Endothelial cell (in vitro differentiated cells): ENCODE results near the gene ERC2. TPM values are rescaled to one million over a fixed set of nuclear protein-coding genes. Genes with fewer than 3 reads are reported as not detected.

Experiments
- DNase-seq: peaks from one replicate; pipeline ENCODE4 v3.0.0; 2021; ENCODE audit warnings: low spot score
- H3K27ac Mint-ChIP-seq: one replicate; pipeline ENCODE4 v1.8.0; 2021; ENCODE audit warnings: mixed read lengths, inconsistent platforms; ENCODE audit not compliant: unreplicated experiment
- H3K27me3 Mint-ChIP-seq: one replicate; pipeline ENCODE4 v1.8.0; 2021; ENCODE audit warnings: mild to moderate bottlenecking, moderate library complexity, mixed read lengths, inconsistent platforms; ENCODE audit not compliant: unreplicated experiment
- H3K36me3 Mint-ChIP-seq: one replicate; pipeline ENCODE4 v1.8.0; 2021; ENCODE audit warnings: mild to moderate bottlenecking, low read depth, mixed read lengths, inconsistent platforms; ENCODE audit not compliant: unreplicated experiment
- H3K4me1 Mint-ChIP-seq: one replicate; pipeline ENCODE4 v1.8.0; 2021; ENCODE audit warnings: mild to moderate bottlenecking, mixed read lengths, inconsistent platforms; ENCODE audit not compliant: unreplicated experiment
- H3K4me3 Mint-ChIP-seq: one replicate; pipeline ENCODE4 v1.8.0; 2021; ENCODE audit warnings: mild to moderate bottlenecking, mixed read lengths, inconsistent platforms; ENCODE audit not compliant: unreplicated experiment
- H3K9me3 Mint-ChIP-seq: one replicate; pipeline ENCODE4 v1.8.0; 2021; ENCODE audit warnings: mixed read lengths, inconsistent platforms; ENCODE audit not compliant: unreplicated experiment
- total RNA-seq: library from RNA; stranded (reverse); fragmentation: NEBNext Ultra II Directional; extraction: Animal tissue kit (Norgen Biotek cat#: 25700); gene quantifications from one replicate; pipeline ENCODE4 v1.2.1, GENCODE V29; 2021; ENCODE audit not compliant: unreplicated experiment
- TF ChIP-seq, protein P1 (sequence below): fragments of 200-600 bp; sonication (generic); IDR thresholded peaks from one replicate; pipeline ENCODE4 v1.5.0; 2021; ENCODE audit warnings: antibody characterized with exemption; ENCODE audit not compliant: unreplicated experiment

Gene ERC2
- total RNA-seq, 1 donor from 2014 or later: 20.5 TPM

DNA sequence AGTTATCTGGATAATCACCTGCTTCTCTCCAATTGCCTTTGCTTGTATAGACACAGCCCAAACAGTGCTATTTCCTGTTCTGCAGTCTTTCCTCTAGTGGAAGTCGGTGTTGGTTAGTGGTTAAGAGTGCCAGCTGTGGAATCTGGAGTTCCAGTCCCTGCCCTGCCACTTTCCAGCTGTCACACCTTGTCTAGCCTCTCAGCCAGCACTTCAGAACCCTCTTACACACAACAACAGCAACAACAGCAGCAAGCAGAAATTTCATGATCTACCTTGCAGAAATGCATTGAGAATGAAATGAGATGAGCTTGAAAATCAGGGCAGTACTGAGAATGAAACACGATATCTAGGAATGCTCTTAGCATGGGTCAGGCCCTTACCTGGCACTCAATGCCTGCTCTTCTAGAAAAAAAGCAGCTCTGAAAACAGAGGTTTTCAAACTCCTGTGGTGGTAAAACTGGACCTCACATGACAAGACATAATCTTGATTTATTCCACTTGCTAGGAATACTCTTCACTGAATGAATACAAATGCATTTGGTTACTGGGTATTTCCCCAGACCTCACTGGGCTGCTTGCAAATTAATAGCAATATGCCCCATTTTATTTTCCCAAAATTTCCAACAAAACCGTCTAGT, 977.9 kb downstream of the ERC2 start:
- H3K27ac Mint-ChIP-seq: peak overlapping the region; percentile 23

DNA sequence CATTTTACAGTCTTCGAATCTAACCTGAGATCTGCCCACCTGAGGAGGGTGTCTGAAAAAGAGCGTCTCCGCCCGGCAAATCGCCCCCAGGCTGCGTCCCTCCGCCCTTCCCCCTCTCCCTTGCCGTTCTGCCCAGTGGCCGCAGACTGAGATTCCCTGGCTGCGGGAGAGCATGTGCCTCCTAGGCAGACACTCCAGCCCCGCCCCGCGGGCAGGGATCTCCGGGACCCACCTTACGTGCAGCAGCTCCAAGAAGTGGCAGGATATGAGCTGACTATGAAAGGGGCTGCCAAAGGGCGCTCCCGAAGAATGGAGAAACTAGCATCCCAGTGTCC, 978.5 kb downstream of the ERC2 start:
- peaks cover 37% of the 10 kb centered on the region for H3K4me1 Mint-ChIP-seq
- peak; percentile 46 for DNase-seq
- no peaks in the 10 kb centered on the region for H3K9me3 Mint-ChIP-seq

More for the DNA sequence above, 977.9 kb downstream of the ERC2 start:
- H3K9me3 Mint-ChIP-seq: no peaks in the 10 kb centered on the region
- H3K4me3 Mint-ChIP-seq: peak overlapping the region; percentile 33
- no peaks in the 10 kb centered on the region for H3K36me3 Mint-ChIP-seq
- DNase-seq: no peak
- TF ChIP-seq, protein P1, sequence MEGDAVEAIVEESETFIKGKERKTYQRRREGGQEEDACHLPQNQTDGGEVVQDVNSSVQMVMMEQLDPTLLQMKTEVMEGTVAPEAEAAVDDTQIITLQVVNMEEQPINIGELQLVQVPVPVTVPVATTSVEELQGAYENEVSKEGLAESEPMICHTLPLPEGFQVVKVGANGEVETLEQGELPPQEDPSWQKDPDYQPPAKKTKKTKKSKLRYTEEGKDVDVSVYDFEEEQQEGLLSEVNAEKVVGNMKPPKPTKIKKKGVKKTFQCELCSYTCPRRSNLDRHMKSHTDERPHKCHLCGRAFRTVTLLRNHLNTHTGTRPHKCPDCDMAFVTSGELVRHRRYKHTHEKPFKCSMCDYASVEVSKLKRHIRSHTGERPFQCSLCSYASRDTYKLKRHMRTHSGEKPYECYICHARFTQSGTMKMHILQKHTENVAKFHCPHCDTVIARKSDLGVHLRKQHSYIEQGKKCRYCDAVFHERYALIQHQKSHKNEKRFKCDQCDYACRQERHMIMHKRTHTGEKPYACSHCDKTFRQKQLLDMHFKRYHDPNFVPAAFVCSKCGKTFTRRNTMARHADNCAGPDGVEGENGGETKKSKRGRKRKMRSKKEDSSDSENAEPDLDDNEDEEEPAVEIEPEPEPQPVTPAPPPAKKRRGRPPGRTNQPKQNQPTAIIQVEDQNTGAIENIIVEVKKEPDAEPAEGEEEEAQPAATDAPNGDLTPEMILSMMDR: no peak
- H3K4me1 Mint-ChIP-seq: peaks cover 35% of the 10 kb centered on the region
- H3K27me3 Mint-ChIP-seq: peaks cover 5% of the 10 kb centered on the region

DNA sequence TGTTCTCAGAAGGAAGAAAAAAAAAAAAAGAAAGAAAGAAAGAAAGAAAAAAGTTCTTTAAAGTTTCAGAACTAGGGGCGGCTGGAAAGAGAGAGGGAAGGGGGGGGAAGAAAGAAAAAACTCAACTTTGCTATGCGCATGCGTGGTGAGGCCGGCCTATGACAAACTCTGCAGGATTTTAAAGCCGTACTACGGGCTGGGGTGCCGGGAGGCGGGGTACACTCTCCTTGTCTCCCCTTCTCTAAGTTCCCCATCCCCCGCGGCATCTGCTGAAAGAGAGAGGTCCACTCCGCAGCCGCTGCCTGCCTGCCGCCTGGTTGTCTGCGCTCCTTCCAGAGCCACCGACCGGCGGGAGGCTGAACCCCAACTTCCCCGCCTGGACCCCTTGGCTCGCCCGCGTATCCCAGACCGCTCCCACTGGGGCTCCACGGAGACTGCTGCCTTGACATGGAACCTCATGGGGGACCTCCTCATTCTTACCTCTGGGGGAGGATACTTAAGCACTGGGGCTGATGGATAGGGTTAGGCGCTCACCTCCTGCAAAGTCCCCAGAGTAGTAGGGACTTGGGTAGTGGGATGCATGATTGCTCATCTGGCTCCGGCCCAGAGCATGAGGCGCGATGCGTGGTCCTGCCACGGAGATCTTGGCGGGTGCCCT, 979.7 kb downstream of the ERC2 start:
- Mint-ChIP-seq H3K4me1 (peaks cover 48% of the 10 kb centered on the region), H3K27me3 (peaks cover 9% of the 10 kb centered on the region), H3K4me3 (peak overlapping the region; percentile 90), H3K9me3 (no peaks in the 10 kb centered on the region), H3K27ac (no peak overlapping the region), H3K36me3 (peaks cover 5% of the 10 kb centered on the region)
- peak; percentile 40 for DNase-seq
- TF ChIP-seq, protein P1: no peak

More for the DNA sequence above, 978.5 kb downstream of the ERC2 start:
- Mint-ChIP-seq H3K27me3 (peaks cover 6% of the 10 kb centered on the region), H3K36me3 (peaks cover 1% of the 10 kb centered on the region), H3K4me3 (peak overlapping the region; percentile 90), H3K27ac (no peak overlapping the region)
- TF ChIP-seq, protein P1: no peak

DNA sequence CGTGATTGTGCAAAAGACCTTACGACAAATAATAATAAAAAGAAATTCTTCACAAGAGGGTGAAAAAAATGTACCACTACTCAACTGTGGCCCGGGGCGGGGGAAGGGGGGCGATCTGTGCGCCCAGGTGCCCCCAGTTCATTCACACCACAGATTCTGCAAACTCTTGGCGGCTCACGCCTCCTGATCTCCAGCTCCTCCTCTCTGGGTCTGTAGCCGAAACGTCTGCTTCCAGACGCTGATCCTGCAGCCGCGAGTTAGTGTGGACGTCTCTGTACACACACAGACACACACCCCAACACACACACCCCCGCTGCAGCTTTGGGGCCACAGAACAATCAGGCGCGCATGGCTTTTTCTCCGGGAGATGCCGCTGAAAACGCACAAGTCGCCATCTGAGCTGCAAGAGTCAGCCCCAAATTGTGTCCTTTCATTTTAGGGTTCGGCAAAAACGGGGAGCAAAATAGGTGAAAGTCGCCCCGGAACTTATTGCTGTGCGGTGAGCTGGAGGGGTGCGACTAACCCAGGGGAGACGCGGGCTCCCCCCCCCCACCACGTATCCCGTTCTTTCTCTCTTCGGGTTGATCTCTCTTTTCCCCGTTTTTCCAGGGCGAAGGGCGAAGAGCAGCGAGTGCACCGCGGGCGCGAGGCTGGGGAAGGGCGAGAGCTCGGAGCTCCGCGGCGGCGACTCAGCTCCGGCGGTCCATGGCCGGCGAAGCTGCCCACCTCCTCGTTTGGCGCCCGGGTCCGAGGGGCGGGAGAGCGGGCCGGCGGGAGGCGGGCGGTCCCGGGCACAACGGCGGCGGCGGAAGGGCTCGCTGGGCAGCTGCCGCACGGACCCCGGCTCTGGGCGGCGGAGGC, 980.7 kb downstream of the ERC2 start:
- peak overlapping the region; percentile 90 for H3K4me3 Mint-ChIP-seq
- H3K36me3 Mint-ChIP-seq: peaks cover 9% of the 10 kb centered on the region
- DNase-seq: peak; percentile 39
- no peak overlapping the region for H3K27ac Mint-ChIP-seq
- no peaks in the 10 kb centered on the region for H3K9me3 Mint-ChIP-seq
- peaks cover 16% of the 10 kb centered on the region for H3K27me3 Mint-ChIP-seq
- TF ChIP-seq, protein P1: no peak
- peaks cover 52% of the 10 kb centered on the region for H3K4me1 Mint-ChIP-seq
